Astrocyte (in vitro differentiated cells and primary cell): ENCODE results near the gene SPOCK2. TPM values are rescaled to one million over a fixed set of nuclear protein-coding genes. Genes with fewer than 3 reads are reported as not detected.
"Not testable (repeated sequence)": the region's sequence is repeated elsewhere in the genome, so short reads cannot be mapped to it uniquely, and the experiment has no call there.

Source experiments
- DNase-seq: peaks from one replicate; pipeline ENCODE4 v3.0.0-alpha.2; 2010; ENCODE audit warnings: low read depth
- FAIRE-seq: peaks from 2 replicates; lab custom pipeline; 2011; peaks lifted over from hg19 to GRCh38; lab: Jason Lieb, UNC
- H2AFZ ChIP-seq: 2 replicates; pipeline ENCODE4 v1.6.0; 2012; ENCODE audit warnings: low read depth, low read length, inconsistent platforms
- H3K27ac ChIP-seq: 2 replicates; pipeline ENCODE4 v1.5.1; 2011; ENCODE audit warnings: low read depth, low read length, inconsistent platforms
- H3K27me3 ChIP-seq: 2 replicates; pipeline ENCODE4 v1.6.0; 2011; ENCODE audit warnings: low read length, inconsistent platforms; ENCODE audit not compliant: insufficient read depth
- H3K36me3 ChIP-seq: 2 replicates; pipeline ENCODE4 v1.5.1; 2011; ENCODE audit warnings: low read length, inconsistent platforms; ENCODE audit not compliant: insufficient read depth
- H3K4me1 ChIP-seq: 2 replicates; pipeline ENCODE4 v1.5.1; 2011; ENCODE audit warnings: low read length, inconsistent platforms; ENCODE audit not compliant: insufficient read depth
- H3K4me2 ChIP-seq: 2 replicates; pipeline ENCODE4 v1.6.0; 2012; ENCODE audit warnings: low read length, inconsistent platforms
- H3K4me3 ChIP-seq: 2 replicates; pipeline ENCODE4 v1.5.1; 2011; ENCODE audit warnings: low read depth, mild to moderate bottlenecking, low read length, inconsistent platforms; ENCODE audit not compliant: insufficient read depth
- H3K79me2 ChIP-seq: 2 replicates; pipeline ENCODE4 v1.6.0; 2012; ENCODE audit warnings: mild to moderate bottlenecking, low read length, inconsistent platforms; ENCODE audit not compliant: insufficient read depth
- H3K9ac ChIP-seq: 2 replicates; pipeline ENCODE4 v1.6.0; 2012; ENCODE audit warnings: mild to moderate bottlenecking, low read length, inconsistent platforms
- H3K9me3 ChIP-seq: 2 replicates; pipeline ENCODE4 v1.5.1; 2012; ENCODE audit warnings: low read depth, mild to moderate bottlenecking, low read length, inconsistent platforms; ENCODE audit not compliant: insufficient read depth
- H4K20me1 ChIP-seq: 2 replicates; pipeline ENCODE4 v1.6.0; 2012; ENCODE audit warnings: low read length, inconsistent platforms; ENCODE audit not compliant: insufficient read depth
- H3K27ac Mint-ChIP-seq: one replicate; pipeline ENCODE4 v1.8.0; 2021; ENCODE audit warnings: mild to moderate bottlenecking, mixed read lengths; ENCODE audit not compliant: unreplicated experiment
- H3K27me3 Mint-ChIP-seq: one replicate; pipeline ENCODE4 v1.8.0; 2021; ENCODE audit warnings: low read depth, mixed read lengths; ENCODE audit not compliant: unreplicated experiment
- H3K36me3 Mint-ChIP-seq: one replicate; pipeline ENCODE4 v1.8.0; 2021; ENCODE audit warnings: low read depth, mixed read lengths; ENCODE audit not compliant: unreplicated experiment
- H3K4me1 Mint-ChIP-seq: one replicate; pipeline ENCODE4 v1.8.0; 2021; ENCODE audit warnings: low read depth, mixed read lengths; ENCODE audit not compliant: unreplicated experiment
- H3K4me3 Mint-ChIP-seq: one replicate; pipeline ENCODE4 v1.8.0; 2021; ENCODE audit warnings: mild to moderate bottlenecking, moderate library complexity, mixed read lengths; ENCODE audit not compliant: unreplicated experiment
- H3K9me3 Mint-ChIP-seq: one replicate; pipeline ENCODE4 v1.8.0; 2021; ENCODE audit warnings: mild to moderate bottlenecking, mixed read lengths; ENCODE audit not compliant: unreplicated experiment
- CTCF ChIP-seq: IDR thresholded peaks from 2 replicates; pipeline ENCODE4 v1.5.1; 2011; ENCODE audit warnings: low read depth, mild to moderate bottlenecking, inconsistent platforms, low read length, moderate library complexity; ENCODE audit not compliant: insufficient read depth
- EZH2 ChIP-seq: IDR thresholded peaks from 2 replicates; pipeline ENCODE4 v1.6.1; 2012; ENCODE audit warnings: mild to moderate bottlenecking, low read length, inconsistent platforms; ENCODE audit not compliant: insufficient read depth
- total RNA-seq: library from RNA; stranded (reverse); gene quantifications from 2 replicates; pipeline ENCODE4 v1.2.1, GENCODE V29; 2021

Gene SPOCK2
- total RNA-seq, 1 donor from 2014 or later, result 0.89 TPM

DNA sequence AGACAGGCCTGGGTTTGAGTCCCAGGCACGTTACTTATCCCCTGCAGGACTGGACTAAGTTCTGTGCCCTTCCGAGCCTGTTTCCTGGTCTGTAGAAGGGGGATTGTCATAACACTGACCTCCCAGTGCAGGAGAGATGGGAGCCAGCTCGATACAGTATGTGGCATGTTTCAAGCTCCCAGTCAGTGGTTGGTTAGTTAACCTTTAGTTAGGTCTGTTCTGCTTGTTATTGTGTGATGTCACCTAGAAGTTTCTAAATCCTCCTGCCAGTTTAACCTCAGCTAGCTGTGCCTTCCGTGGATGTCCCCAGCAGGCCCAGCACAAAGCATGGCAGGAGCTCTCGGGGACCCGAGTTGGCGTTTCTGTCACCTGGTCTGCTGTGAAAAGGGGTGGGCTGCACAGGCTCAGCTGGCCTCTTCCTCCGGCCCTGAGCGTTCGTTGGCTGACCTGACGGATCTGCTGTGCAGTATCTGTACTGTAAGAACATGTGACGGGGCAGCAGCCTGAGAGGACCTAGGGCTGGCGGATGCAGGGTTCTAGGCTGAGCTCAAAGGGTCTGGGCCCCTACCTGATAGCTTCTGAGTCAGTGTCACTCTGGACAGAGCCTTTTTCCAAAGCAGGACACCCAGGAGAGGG is 53.0 kb downstream of the SPOCK2 start:
- no peak overlapping the region for H3K4me2 ChIP-seq
- no peak overlapping the region for H3K27ac Mint-ChIP-seq
- no peak for FAIRE-seq

DNA sequence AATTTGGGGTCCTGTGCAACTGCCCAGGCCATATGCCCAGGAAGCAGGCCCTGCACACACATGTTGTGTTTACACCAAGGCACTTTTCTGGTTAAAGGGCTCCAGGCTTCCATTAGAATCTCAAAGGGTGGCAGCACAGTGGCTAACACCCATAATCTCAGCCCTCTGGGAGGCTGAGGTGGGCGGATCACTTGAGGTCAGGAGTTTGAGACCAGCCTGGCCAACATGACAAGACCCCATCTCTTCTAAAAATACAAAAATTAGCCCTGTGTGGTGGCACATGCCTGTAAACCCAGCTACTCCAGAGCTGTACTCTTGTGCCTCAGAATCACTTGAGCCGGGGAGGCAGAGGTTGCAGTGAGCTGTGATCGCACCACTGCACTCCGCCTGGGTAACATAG is 53.6 kb downstream of the SPOCK2 start:
- peaks cover 2% of the 10 kb centered on the region for H3K27me3 Mint-ChIP-seq
- no peak overlapping the region for H2AFZ ChIP-seq
- peaks cover 20% of the 10 kb centered on the region for H3K4me1 Mint-ChIP-seq
- H3K36me3 ChIP-seq, result no peaks in the 10 kb centered on the region
- H3K4me2 ChIP-seq, result no peak overlapping the region
- H4K20me1 ChIP-seq, result no peaks in the 10 kb centered on the region
- TF ChIP-seq CTCF, result no peak
- TF ChIP-seq EZH2, result no peak
- no peak overlapping the region for H3K9ac ChIP-seq
- no peaks in the 10 kb centered on the region for H3K9me3 Mint-ChIP-seq
- no peaks in the 10 kb centered on the region for H3K9me3 ChIP-seq
- no peak overlapping the region for H3K4me3 Mint-ChIP-seq
- no peaks in the 10 kb centered on the region for H3K36me3 Mint-ChIP-seq
- H3K27ac ChIP-seq, result no peak overlapping the region
- H3K27ac Mint-ChIP-seq, result no peak overlapping the region
- DNase-seq (no peak), FAIRE-seq (no peak)
- peaks cover 2% of the 10 kb centered on the region for H3K4me1 ChIP-seq
- H3K4me3 ChIP-seq, result no peak overlapping the region
- no peaks in the 10 kb centered on the region for H3K79me2 ChIP-seq
- no peaks in the 10 kb centered on the region for H3K27me3 ChIP-seq

More for the DNA sequence above, 53.0 kb downstream of the SPOCK2 start:
- Mint-ChIP-seq H3K27me3 (peaks cover 2% of the 10 kb centered on the region), H3K4me3 (no peak overlapping the region), H3K4me1 (peaks cover 20% of the 10 kb centered on the region), H3K9me3 (no peaks in the 10 kb centered on the region), H3K36me3 (no peaks in the 10 kb centered on the region)
- peaks cover 2% of the 10 kb centered on the region for H3K4me1 ChIP-seq
- no peak overlapping the region for H3K9ac ChIP-seq
- no peak overlapping the region for H2AFZ ChIP-seq
- no peak overlapping the region for H3K27ac ChIP-seq
- H3K36me3 ChIP-seq, result no peaks in the 10 kb centered on the region
- H3K79me2 ChIP-seq, result no peaks in the 10 kb centered on the region
- no peak for DNase-seq
- H3K9me3 ChIP-seq, result no peaks in the 10 kb centered on the region
- no peak overlapping the region for H3K4me3 ChIP-seq
- no peaks in the 10 kb centered on the region for H3K27me3 ChIP-seq
- TF ChIP-seq CTCF (no peak), EZH2 (no peak)
- H4K20me1 ChIP-seq, result no peaks in the 10 kb centered on the region

GRCh38 chr10:72034040-72034499 is 54.3 kb downstream of the SPOCK2 start:
- no peaks in the 10 kb centered on the region for H3K9me3 Mint-ChIP-seq
- no peak overlapping the region for H3K4me3 ChIP-seq
- H3K9me3 ChIP-seq, result no peaks in the 10 kb centered on the region
- no peaks in the 10 kb centered on the region for H4K20me1 ChIP-seq
- FAIRE-seq (no peak), DNase-seq (no peak)
- no peaks in the 10 kb centered on the region for H3K27me3 ChIP-seq
- H3K4me1 ChIP-seq, result peaks cover 1% of the 10 kb centered on the region
- no peak overlapping the region for H3K9ac ChIP-seq
- H3K4me1 Mint-ChIP-seq, result peaks cover 13% of the 10 kb centered on the region
- peaks cover 2% of the 10 kb centered on the region for H3K27me3 Mint-ChIP-seq
- no peaks in the 10 kb centered on the region for H3K79me2 ChIP-seq
- no peak overlapping the region for H3K4me3 Mint-ChIP-seq
- H3K27ac Mint-ChIP-seq, result no peak overlapping the region
- H3K36me3 ChIP-seq, result no peaks in the 10 kb centered on the region
- no peaks in the 10 kb centered on the region for H3K36me3 Mint-ChIP-seq
- TF ChIP-seq CTCF (no peak), EZH2 (no peak)
- H3K27ac ChIP-seq, result no peak overlapping the region
- no peak overlapping the region for H3K4me2 ChIP-seq
- no peak overlapping the region for H2AFZ ChIP-seq

DNA sequence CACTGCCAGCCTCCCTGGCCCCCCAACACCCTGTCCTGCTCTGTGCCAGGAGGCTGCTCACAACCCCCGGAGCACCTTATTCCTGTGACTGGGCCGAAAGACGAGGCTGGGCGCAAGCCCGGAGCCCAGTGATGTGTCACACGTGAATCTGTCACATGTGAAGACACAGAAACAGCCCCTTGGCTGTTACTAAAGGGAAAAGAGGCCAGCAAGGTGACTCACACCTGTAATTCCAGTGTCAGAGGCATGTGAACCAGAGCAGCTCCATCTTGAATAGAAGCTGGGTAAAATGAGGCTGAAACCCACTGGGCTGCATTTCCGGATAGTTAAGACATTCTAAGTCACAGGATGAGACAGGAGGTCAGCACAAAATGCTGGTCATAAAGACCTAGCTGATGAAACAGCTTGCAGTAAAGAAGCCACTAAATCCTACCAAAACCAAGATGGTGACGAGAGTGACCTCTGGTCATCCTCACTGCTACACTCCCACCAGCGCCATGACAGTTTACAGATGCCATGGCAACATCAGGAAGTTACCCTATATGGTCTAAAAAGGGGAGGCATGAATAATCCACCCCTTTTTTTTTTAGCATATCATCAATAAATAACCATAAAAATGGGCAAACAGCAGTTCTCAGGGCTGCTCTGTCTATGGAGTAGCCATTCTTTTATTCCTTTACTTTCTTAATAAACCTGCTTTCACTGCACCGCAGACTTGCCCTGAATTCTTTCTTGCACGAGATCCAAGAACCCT is 55.8 kb downstream of the SPOCK2 start:
- DNase-seq, H3K4me1 ChIP-seq, H3K27me3 Mint-ChIP-seq, H3K79me2 ChIP-seq, H3K4me2 ChIP-seq, H3K27me3 ChIP-seq, H4K20me1 ChIP-seq, H3K27ac Mint-ChIP-seq, H3K36me3 ChIP-seq, H3K9ac ChIP-seq, H3K27ac ChIP-seq, H3K36me3 Mint-ChIP-seq, H3K4me1 Mint-ChIP-seq, FAIRE-seq, H3K9me3 ChIP-seq, H2AFZ ChIP-seq, H3K9me3 Mint-ChIP-seq, H3K4me3 ChIP-seq, H3K4me3 Mint-ChIP-seq: not testable (repeated sequence)
